Sigmoid colon (tissue), 7 donors: ENCODE measurements around the gene STIL. TPM values are rescaled to one million over a fixed set of nuclear protein-coding genes. Genes with fewer than 3 reads are reported as not detected.

Experiments used
- DNase-seq: peaks from one replicate; pipeline ENCODE4 v3.0.0-alpha.2; 2019
- H3K27ac ChIP-seq, 4 donors: fragments of 200-600 bp; sonication (generic); one replicate each; pipeline ENCODE4 v1.5.1; 2016 to 2019; ENCODE audit warnings: mild to moderate bottlenecking in 1 of 4
- H3K27me3 ChIP-seq, 3 donors: fragments of 200-600 bp; sonication (generic); one replicate each; pipeline ENCODE4 v1.5.1; 2019; ENCODE audit warnings: mild to moderate bottlenecking in 1 of 3
- H3K36me3 ChIP-seq, 4 donors: fragments of 200-600 bp; sonication (generic); one replicate each; pipeline ENCODE4 v1.5.1; 2016 to 2019
- H3K4me1 ChIP-seq, 4 donors: fragments of 200-600 bp; sonication (generic); one replicate each; pipeline ENCODE4 v1.5.1; 2017 to 2019
- H3K4me3 ChIP-seq, 4 donors: fragments of 200-600 bp; sonication (generic); one replicate each; pipeline ENCODE4 v1.5.1; 2017 to 2019; ENCODE audit warnings: mild to moderate bottlenecking in 2 of 4, moderate library complexity in 1 of 4
- H3K9me3 ChIP-seq, 4 donors: fragments of 200-600 bp in 3 of 4; sonication (generic) in 3 of 4; one replicate each; pipeline versions ENCODE4 v1.5.1 to v1.6.1; 2013 to 2019
- EP300 ChIP-seq, 4 donors: sonication (generic); formaldehyde crosslinking; IDR thresholded peaks; one replicate each; pipeline ENCODE4 v1.6.1; 2017; ENCODE audit warnings: antibody characterized with exemption in 4 of 4
- POLR2A ChIP-seq, 2 donors: fragments of 450-650 bp; IDR thresholded peaks; one replicate each; pipeline ENCODE4 v1.6.1; 2016; ENCODE audit warnings: antibody characterized with exemption in 2 of 2, mild to moderate bottlenecking in 2 of 2, moderate library complexity in 2 of 2
- POLR2AphosphoS5 ChIP-seq, 4 donors: sonication (generic); formaldehyde crosslinking; IDR thresholded peaks; one replicate each; pipeline ENCODE4 v1.6.1; 2017; ENCODE audit warnings: antibody characterized with exemption in 4 of 4
- WGBS, 2 donors: extraction: QIAGEN DNeasy Blood & Tissue Kit; methylation state at CpG; one replicate each; pipeline ENCODE4 v1.1.7; 2013; 5-methylcytosine and 5-hydroxymethylcytosine counted together
- intact Hi-C: fragments of 100-400 bp; cut with DNase I; formaldehyde crosslinking; loops from one replicate; pipeline ENCODE4 v1.15.1; 2023
- polyA plus RNA-seq, 3 donors: library from polyadenylated mRNA; stranded (reverse); fragments of 200-250 nt; gene quantifications; one replicate each; pipeline ENCODE4 v1.2.3, GENCODE V29; 2013
- total RNA-seq, 4 donors: library from RNA; depleted of rRNA; stranded (reverse); fragments of >200 nt; gene quantifications; one replicate each; pipeline ENCODE4 v1.1.0, GENCODE V29; 2016
- TF ChIP-seq, protein P1 (sequence below), 4 experiments: fragments of 450-650 bp in 3 of 4; fragments of 200-600 bp in 1 of 4; IDR thresholded peaks; one replicate each; pipeline ENCODE4 v1.5.1; 2016 to 2019; ENCODE audit warnings: antibody characterized with exemption in 4 of 4, mild to moderate bottlenecking in 3 of 4, moderate library complexity in 2 of 4
- donor health status: healthy with polysubstance abuse.
- donor health status: Bipolar disorder and iron deficiency.
- donor health status: healthy.

Gene STIL
- total and polyA plus RNA-seq, 7 donors = 0.28 to 5.7 (median 0.71) TPM

GRCh38 chr1:47332779-47333577 is 19.0 kb upstream of the STIL start:
- DNase-seq = no peak
- intact Hi-C loops = loop anchor here (5.0 kb wide), 2 partner anchors 101 to 104 kb away; partner anchors contain the start of genes FOXD2 and TAL1
- no peaks in the 10 kb centered on the region for H3K27me3 ChIP-seq

GRCh38 chr1:47331875-47332274 is 17.9 kb upstream of the STIL start:
- no peaks in the 10 kb centered on the region for H3K27me3 ChIP-seq
- H3K4me1 ChIP-seq = peaks cover 0 to 38% (median 34%) of the 10 kb centered on the region in 4 donors
- H3K27ac ChIP-seq = peak overlapping the region in 1 of 4 donors; percentile 100
- H3K4me3 ChIP-seq = no peak overlapping the region
- no peaks in the 10 kb centered on the region for H3K36me3 ChIP-seq
- H3K9me3 ChIP-seq = no peaks in the 10 kb centered on the region
- TF ChIP-seq POLR2A (IDR thresholded peaks at IDR 0.05) = no peak
- TF ChIP-seq EP300 (IDR thresholded peaks at IDR 0.05) = no peak
- TF ChIP-seq, protein P1, sequence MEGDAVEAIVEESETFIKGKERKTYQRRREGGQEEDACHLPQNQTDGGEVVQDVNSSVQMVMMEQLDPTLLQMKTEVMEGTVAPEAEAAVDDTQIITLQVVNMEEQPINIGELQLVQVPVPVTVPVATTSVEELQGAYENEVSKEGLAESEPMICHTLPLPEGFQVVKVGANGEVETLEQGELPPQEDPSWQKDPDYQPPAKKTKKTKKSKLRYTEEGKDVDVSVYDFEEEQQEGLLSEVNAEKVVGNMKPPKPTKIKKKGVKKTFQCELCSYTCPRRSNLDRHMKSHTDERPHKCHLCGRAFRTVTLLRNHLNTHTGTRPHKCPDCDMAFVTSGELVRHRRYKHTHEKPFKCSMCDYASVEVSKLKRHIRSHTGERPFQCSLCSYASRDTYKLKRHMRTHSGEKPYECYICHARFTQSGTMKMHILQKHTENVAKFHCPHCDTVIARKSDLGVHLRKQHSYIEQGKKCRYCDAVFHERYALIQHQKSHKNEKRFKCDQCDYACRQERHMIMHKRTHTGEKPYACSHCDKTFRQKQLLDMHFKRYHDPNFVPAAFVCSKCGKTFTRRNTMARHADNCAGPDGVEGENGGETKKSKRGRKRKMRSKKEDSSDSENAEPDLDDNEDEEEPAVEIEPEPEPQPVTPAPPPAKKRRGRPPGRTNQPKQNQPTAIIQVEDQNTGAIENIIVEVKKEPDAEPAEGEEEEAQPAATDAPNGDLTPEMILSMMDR (IDR thresholded peaks at IDR 0.05) = no peak
- TF ChIP-seq POLR2AphosphoS5 (IDR thresholded peaks at IDR 0.05) = no peak
- 56 to 80% methylated on average over 2 of the region's 2 CpGs for WGBS, 2 donors
- no peak for DNase-seq
- intact Hi-C loops = loop anchor here (5.0 kb wide), 2 partner anchors 100 to 105 kb away; partner anchors contain the start of genes FOXD2 and TAL1

More at GRCh38 chr1:47332779-47333577, 19.0 kb upstream of the STIL start:
- H3K9me3 ChIP-seq = no peaks in the 10 kb centered on the region
- TF ChIP-seq POLR2AphosphoS5 (IDR thresholded peaks at IDR 0.05) (no peak), EP300 (IDR thresholded peaks at IDR 0.05) (no peak), POLR2A (IDR thresholded peaks at IDR 0.05) (no peak)
- TF ChIP-seq, protein P1 (IDR thresholded peaks at IDR 0.05) = no peak
- no peaks in the 10 kb centered on the region for H3K36me3 ChIP-seq
- peaks cover 0 to 44% (median 37%) of the 10 kb centered on the region in 4 donors for H3K4me1 ChIP-seq
- 27 to 50% methylated on average over 19 of the region's 19 CpGs for WGBS, 2 donors
- peak overlapping the region; percentile 98 to 100 (median 100) for H3K27ac ChIP-seq
- peak overlapping the region; percentile 96 to 98 (median 98) for H3K4me3 ChIP-seq

- WGBS, 2 donors = 63 to 74% methylated on average over 1 of the region's 1 CpG
- Histone ChIP-seq H3K4me1 (peaks cover 0 to 21% (median 19%) of the 10 kb centered on the region in 4 donors), H3K9me3 (no peaks in the 10 kb centered on the region), H3K27me3 (no peaks in the 10 kb centered on the region), H3K36me3 (no peaks in the 10 kb centered on the region), H3K4me3 (no peak overlapping the region), H3K27ac (no peak overlapping the region)
- no peak for DNase-seq
- TF ChIP-seq POLR2AphosphoS5 (IDR thresholded peaks at IDR 0.05) = no peak
- intact Hi-C loops = loop anchor here (5.0 kb wide), 2 partner anchors 98 to 107 kb away; partner anchors contain the start of genes FOXD2 and TAL1
Observed at GRCh38 chr1:47330212-47330611, 16.3 kb upstream of the STIL start.

- Histone ChIP-seq H3K27ac (no peak overlapping the region), H3K36me3 (no peaks in the 10 kb centered on the region), H3K27me3 (no peaks in the 10 kb centered on the region), H3K9me3 (no peaks in the 10 kb centered on the region), H3K4me3 (no peak overlapping the region), H3K4me1 (peaks cover 0 to 15% (median 13%) of the 10 kb centered on the region in 4 donors)
- no peak for DNase-seq
- TF ChIP-seq, protein P1 (IDR thresholded peaks at IDR 0.05) = no peak
- TF ChIP-seq POLR2A (IDR thresholded peaks at IDR 0.05) = no peak
- TF ChIP-seq POLR2AphosphoS5 (IDR thresholded peaks at IDR 0.05) = no peak
- TF ChIP-seq EP300 (IDR thresholded peaks at IDR 0.05) = no peak
- WGBS, 2 donors = 59 to 82% methylated on average over 3 of the region's 3 CpGs
- intact Hi-C loops = no loop called here
Observed at GRCh38 chr1:47328992-47329391, 15.0 kb upstream of the STIL start.

DNA sequence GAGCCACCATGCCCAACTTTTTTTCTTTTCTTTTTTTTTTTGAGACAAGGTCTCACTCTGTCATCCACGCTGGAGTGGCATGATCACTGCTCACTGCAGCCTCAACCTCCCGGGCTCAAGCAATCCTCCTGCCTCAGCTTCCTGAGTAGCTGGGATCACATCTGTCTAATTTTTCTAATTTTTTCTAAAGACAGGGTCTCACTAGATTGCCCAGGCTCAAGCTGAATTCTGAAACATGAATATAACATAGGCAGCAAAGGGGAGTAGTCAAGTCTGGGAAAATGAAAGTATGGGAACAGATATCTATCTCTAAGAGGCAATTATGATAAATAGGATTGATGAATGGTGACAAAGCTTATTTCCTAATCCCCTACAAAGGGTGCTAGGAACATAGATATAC is 12.3 kb upstream of the STIL start:
- H3K36me3 ChIP-seq = no peaks in the 10 kb centered on the region
- no peak overlapping the region for H3K27ac ChIP-seq
- no peaks in the 10 kb centered on the region for H3K27me3 ChIP-seq
- DNase-seq = no peak
- intact Hi-C loops = no loop called here
- no peaks in the 10 kb centered on the region for H3K9me3 ChIP-seq
- TF ChIP-seq POLR2A (IDR thresholded peaks at IDR 0.05) (no peak), EP300 (IDR thresholded peaks at IDR 0.05) (no peak), POLR2AphosphoS5 (IDR thresholded peaks at IDR 0.05) (no peak)
- TF ChIP-seq, protein P1 (IDR thresholded peaks at IDR 0.05) = no peak
- WGBS, 2 donors = 68 to 95% methylated on average over 2 of the region's 2 CpGs
- H3K4me1 ChIP-seq = no peaks in the 10 kb centered on the region
- H3K4me3 ChIP-seq = no peak overlapping the region
